ENCODE measurements around the gene ENTHD1.

ENTHD1 gene

DNA sequence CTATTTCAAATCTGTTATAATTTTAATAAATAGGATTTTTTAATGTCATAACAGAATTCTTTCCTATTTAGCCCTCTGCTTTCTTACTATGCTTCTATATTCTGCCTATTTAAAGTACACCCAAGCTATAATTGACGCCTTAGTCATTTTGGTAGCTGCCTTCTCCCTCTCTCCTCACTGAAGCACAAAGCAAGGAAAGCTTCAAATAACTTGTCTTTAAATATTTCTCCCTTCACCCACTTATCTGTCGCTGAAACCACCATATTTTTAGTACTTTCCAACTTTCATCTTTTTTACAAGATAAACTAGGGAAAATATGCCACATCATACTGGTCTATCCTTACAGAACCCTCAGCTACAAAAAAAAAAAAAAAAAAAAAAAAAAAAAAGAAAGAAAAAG is 127.9 kb downstream of the ENTHD1 start:
- TF ChIP-seq EZH2 (IDR thresholded peaks at IDR 0.05; ENCODE audit: borderline replicate concordance, low read depth, low read length, severe bottlenecking): no peak
- TF ChIP-seq, protein P1, sequence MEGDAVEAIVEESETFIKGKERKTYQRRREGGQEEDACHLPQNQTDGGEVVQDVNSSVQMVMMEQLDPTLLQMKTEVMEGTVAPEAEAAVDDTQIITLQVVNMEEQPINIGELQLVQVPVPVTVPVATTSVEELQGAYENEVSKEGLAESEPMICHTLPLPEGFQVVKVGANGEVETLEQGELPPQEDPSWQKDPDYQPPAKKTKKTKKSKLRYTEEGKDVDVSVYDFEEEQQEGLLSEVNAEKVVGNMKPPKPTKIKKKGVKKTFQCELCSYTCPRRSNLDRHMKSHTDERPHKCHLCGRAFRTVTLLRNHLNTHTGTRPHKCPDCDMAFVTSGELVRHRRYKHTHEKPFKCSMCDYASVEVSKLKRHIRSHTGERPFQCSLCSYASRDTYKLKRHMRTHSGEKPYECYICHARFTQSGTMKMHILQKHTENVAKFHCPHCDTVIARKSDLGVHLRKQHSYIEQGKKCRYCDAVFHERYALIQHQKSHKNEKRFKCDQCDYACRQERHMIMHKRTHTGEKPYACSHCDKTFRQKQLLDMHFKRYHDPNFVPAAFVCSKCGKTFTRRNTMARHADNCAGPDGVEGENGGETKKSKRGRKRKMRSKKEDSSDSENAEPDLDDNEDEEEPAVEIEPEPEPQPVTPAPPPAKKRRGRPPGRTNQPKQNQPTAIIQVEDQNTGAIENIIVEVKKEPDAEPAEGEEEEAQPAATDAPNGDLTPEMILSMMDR (IDR thresholded peaks at IDR 0.05; ENCODE audit: borderline replicate concordance, extremely low read depth, low read length, poor library complexity, severe bottlenecking): no peak
- no peaks in the 10 kb centered on the region for H3K9me3 ChIP-seq (ENCODE audit: insufficient read depth, low read length, severe bottlenecking)
- no peaks in the 10 kb centered on the region for H3K27me3 ChIP-seq (ENCODE audit: insufficient read depth, low read length, poor library complexity)
- H3K4me2 ChIP-seq (ENCODE audit: insufficient read depth, low read length): no peak overlapping the region
- no peak overlapping the region for H3K27ac ChIP-seq (ENCODE audit: low read length)
- no peaks in the 10 kb centered on the region for H3K4me1 ChIP-seq (ENCODE audit: insufficient read depth, low read length)
- no peak overlapping the region for H3K9ac ChIP-seq (ENCODE audit: low read depth, low read length)
- no peaks in the 10 kb centered on the region for H3K79me2 ChIP-seq (ENCODE audit: insufficient read depth, low read length)
- H2AFZ ChIP-seq (ENCODE audit: low read depth, low read length): no peak overlapping the region
- H3K36me3 ChIP-seq (ENCODE audit: insufficient read depth, low read length): no peaks in the 10 kb centered on the region
- no peak overlapping the region for H3K4me3 ChIP-seq (ENCODE audit: low read depth in 1 of 2, low read length in 2 of 2)
- DNase-seq: no peak
- no peaks in the 10 kb centered on the region for H4K20me1 ChIP-seq (ENCODE audit: insufficient read depth, low read length)
- ATAC-seq (ENCODE audit: insufficient read depth, low read depth): no peak

DNA sequence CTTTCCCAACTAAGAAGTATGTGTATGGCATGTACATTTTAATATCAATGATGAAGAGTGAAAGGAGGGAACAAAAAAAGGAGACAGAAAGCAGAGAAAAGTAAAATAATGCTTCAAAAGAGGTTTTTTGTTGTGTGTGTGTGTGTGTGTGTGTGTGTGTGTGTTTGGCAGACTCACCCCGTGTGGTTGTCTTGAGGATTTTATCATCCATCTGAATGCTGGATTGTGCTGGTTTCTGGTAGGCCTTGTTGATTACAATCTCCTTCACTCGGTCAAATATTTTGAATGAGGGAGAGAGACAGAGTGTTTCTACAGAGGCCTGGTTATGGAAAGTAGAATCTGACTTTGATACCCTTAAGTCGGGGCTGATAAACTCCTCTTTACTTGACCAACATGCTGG is 128.5 kb downstream of the ENTHD1 start:
- Histone ChIP-seq H2AFZ (ENCODE audit: low read depth, low read length) (no peak overlapping the region; the same call in none of the 2 replicates), H3K4me2 (ENCODE audit: insufficient read depth, low read length) (no peak overlapping the region), H3K4me1 (ENCODE audit: insufficient read depth, low read length) (no peaks in the 10 kb centered on the region), H3K9me3 (ENCODE audit: insufficient read depth, low read length, severe bottlenecking) (no peaks in the 10 kb centered on the region), H3K9ac (ENCODE audit: low read depth, low read length) (no peak overlapping the region), H3K27ac (ENCODE audit: low read length) (no peak overlapping the region), H3K36me3 (ENCODE audit: insufficient read depth, low read length) (no peaks in the 10 kb centered on the region), H3K4me3 (ENCODE audit: low read depth in 1 of 2, low read length in 2 of 2) (no peak overlapping the region), H4K20me1 (ENCODE audit: insufficient read depth, low read length) (no peaks in the 10 kb centered on the region), H3K79me2 (ENCODE audit: insufficient read depth, low read length) (no peaks in the 10 kb centered on the region), H3K27me3 (ENCODE audit: insufficient read depth, low read length, poor library complexity) (no peaks in the 10 kb centered on the region)
- ATAC-seq (ENCODE audit: insufficient read depth, low read depth) (no peak), DNase-seq (no peak)
- TF ChIP-seq EZH2 (IDR thresholded peaks at IDR 0.05; ENCODE audit: borderline replicate concordance, low read depth, low read length, severe bottlenecking): no peak
- TF ChIP-seq, protein P1 (IDR thresholded peaks at IDR 0.05; ENCODE audit: borderline replicate concordance, extremely low read depth, low read length, poor library complexity, severe bottlenecking): no peak

DNA sequence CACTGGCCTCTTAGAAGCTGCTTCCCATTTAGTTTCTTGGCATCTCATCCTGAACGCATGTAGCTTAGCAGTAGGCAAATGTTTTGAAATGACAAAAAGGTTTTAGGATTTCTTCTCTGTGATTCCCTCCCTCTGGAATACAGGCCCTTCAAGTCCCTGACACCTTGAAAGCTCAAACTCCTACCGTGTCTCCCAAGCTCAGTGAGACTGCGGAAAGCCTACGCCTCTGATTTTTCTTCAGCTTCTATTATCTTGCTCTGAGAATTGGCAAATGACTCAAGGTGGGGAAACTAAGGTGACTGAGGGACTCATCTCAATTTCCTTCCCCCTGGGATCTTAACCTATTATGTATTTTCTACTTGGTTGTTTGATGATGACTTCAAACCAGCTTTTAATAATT is 130.3 kb downstream of the ENTHD1 start:
- Histone ChIP-seq H3K9me3 (ENCODE audit: insufficient read depth, low read length, severe bottlenecking) (no peaks in the 10 kb centered on the region), H3K27ac (ENCODE audit: low read length) (no peak overlapping the region), H3K79me2 (ENCODE audit: insufficient read depth, low read length) (no peaks in the 10 kb centered on the region), H3K9ac (ENCODE audit: low read depth, low read length) (no peak overlapping the region), H3K27me3 (ENCODE audit: insufficient read depth, low read length, poor library complexity) (no peaks in the 10 kb centered on the region), H3K4me2 (ENCODE audit: insufficient read depth, low read length) (no peak overlapping the region), H3K36me3 (ENCODE audit: insufficient read depth, low read length) (no peaks in the 10 kb centered on the region), H4K20me1 (ENCODE audit: insufficient read depth, low read length) (no peaks in the 10 kb centered on the region), H3K4me3 (ENCODE audit: low read depth in 1 of 2, low read length in 2 of 2) (no peak overlapping the region), H3K4me1 (ENCODE audit: insufficient read depth, low read length) (no peaks in the 10 kb centered on the region), H2AFZ (ENCODE audit: low read depth, low read length) (no peak overlapping the region)
- ATAC-seq (ENCODE audit: insufficient read depth, low read depth) (no peak), DNase-seq (no peak)
- TF ChIP-seq, protein P1 (IDR thresholded peaks at IDR 0.05; ENCODE audit: borderline replicate concordance, extremely low read depth, low read length, poor library complexity, severe bottlenecking): no peak
- TF ChIP-seq EZH2 (IDR thresholded peaks at IDR 0.05; ENCODE audit: borderline replicate concordance, low read depth, low read length, severe bottlenecking): no peak

DNA sequence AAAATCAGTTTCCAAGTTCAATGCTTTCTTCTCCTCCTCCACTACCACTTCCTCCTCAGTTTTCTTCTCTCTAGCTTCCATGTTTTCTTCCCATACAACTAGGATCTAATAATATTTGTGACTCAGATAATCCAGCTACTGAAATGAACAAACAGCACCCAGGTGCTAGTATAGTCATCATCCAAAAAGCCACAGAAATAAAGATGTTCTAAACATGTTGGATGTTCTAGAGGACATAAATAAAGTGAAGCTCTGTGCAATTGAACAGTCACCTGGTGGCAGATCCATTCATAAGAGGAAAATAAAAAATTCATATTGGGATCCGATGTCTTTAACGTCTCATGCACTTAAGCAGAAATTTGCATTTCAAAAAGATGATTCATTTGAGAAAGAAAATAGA is 142.8 kb downstream of the ENTHD1 start:
- Histone ChIP-seq H3K79me2 (ENCODE audit: insufficient read depth, low read length) (no peaks in the 10 kb centered on the region), H3K9ac (ENCODE audit: low read depth, low read length) (no peak overlapping the region), H3K4me2 (ENCODE audit: insufficient read depth, low read length) (no peak overlapping the region), H3K27ac (ENCODE audit: low read length) (no peak overlapping the region), H3K4me3 (ENCODE audit: low read depth in 1 of 2, low read length in 2 of 2) (no peak overlapping the region), H2AFZ (ENCODE audit: low read depth, low read length) (no peak overlapping the region), H3K9me3 (ENCODE audit: insufficient read depth, low read length, severe bottlenecking) (no peaks in the 10 kb centered on the region), H4K20me1 (ENCODE audit: insufficient read depth, low read length) (no peaks in the 10 kb centered on the region), H3K36me3 (ENCODE audit: insufficient read depth, low read length) (no peaks in the 10 kb centered on the region), H3K27me3 (ENCODE audit: insufficient read depth, low read length, poor library complexity) (no peaks in the 10 kb centered on the region), H3K4me1 (ENCODE audit: insufficient read depth, low read length) (peaks cover 10% of the 10 kb centered on the region)
- TF ChIP-seq EZH2 (IDR thresholded peaks at IDR 0.05; ENCODE audit: borderline replicate concordance, low read depth, low read length, severe bottlenecking): no peak
- ATAC-seq (ENCODE audit: insufficient read depth, low read depth) (no peak), DNase-seq (no peak)
